ENCODE results near the gene CNTN4. TPM values are rescaled to one million over a fixed set of nuclear protein-coding genes. Genes with fewer than 3 reads are reported as not detected.

CNTN4 gene
- total RNA-seq, 1 donor = under 0.01 TPM

DNA sequence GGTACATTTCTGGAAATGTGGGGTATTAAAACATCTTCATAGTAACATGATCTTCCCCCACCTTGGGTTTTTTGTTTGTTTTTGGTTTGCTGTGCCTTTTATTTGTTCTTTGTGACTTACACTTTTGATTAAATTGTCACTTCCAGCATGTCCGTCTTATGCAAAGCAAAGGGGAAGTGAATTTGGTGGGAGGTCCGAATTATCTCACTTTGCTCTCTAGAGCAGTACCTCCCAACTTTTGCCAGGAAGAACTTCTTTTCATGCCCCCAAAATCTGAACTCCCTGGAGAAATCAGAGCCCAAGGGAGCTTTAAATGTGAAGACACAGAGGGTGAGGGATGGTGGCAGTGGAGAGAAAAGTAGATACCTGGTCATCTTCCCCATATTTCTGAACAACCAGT is 838.4 kb downstream of the CNTN4 start:
- Histone ChIP-seq H3K79me2 (ENCODE audit: insufficient read depth, low read length) (no peaks in the 10 kb centered on the region), H4K20me1 (ENCODE audit: insufficient read depth, low read length) (no peaks in the 10 kb centered on the region), H3K4me1 (ENCODE audit: insufficient read depth, low read length) (no peaks in the 10 kb centered on the region), H3K4me2 (ENCODE audit: insufficient read depth, low read length) (no peak overlapping the region), H2AFZ (ENCODE audit: low read length) (no peak overlapping the region), H3K36me3 (ENCODE audit: insufficient read depth, low read length) (no peaks in the 10 kb centered on the region), H3K27ac (ENCODE audit: low read depth, low read length) (no peak overlapping the region), H3K4me3 (ENCODE audit: insufficient read depth, low read length) (no peak overlapping the region), H3K9me3 (ENCODE audit: low read depth, low read length) (peaks cover 2% of the 10 kb centered on the region), H3K27me3 (ENCODE audit: insufficient read depth, low read length) (no peaks in the 10 kb centered on the region)
- no peak for DNase-seq (ENCODE audit: insufficient read length, low spot score, missing footprints)
- TF ChIP-seq, protein P1, sequence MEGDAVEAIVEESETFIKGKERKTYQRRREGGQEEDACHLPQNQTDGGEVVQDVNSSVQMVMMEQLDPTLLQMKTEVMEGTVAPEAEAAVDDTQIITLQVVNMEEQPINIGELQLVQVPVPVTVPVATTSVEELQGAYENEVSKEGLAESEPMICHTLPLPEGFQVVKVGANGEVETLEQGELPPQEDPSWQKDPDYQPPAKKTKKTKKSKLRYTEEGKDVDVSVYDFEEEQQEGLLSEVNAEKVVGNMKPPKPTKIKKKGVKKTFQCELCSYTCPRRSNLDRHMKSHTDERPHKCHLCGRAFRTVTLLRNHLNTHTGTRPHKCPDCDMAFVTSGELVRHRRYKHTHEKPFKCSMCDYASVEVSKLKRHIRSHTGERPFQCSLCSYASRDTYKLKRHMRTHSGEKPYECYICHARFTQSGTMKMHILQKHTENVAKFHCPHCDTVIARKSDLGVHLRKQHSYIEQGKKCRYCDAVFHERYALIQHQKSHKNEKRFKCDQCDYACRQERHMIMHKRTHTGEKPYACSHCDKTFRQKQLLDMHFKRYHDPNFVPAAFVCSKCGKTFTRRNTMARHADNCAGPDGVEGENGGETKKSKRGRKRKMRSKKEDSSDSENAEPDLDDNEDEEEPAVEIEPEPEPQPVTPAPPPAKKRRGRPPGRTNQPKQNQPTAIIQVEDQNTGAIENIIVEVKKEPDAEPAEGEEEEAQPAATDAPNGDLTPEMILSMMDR (IDR thresholded peaks at IDR 0.05; ENCODE audit: extremely low read depth, low read depth, low read length) = no peak

DNA sequence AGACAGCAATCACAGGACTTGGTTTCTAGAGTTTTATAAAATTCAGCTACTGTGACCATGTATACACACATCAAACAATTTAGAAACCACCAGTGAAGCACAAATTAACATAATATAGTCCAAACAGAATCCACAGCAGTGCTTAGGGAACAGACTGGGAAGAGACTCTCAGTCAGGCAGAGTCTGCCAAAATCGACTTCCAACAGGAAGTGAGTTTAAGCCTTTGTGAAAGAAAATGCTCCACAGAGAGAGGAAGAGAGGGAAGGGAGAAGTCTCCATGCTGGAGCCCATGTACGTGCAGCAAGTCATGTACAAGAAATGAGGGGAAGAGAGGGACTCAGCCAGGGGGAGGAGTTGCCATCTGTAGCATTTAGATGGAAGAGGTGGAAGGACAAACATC is 838.9 kb downstream of the CNTN4 start:
- no peaks in the 10 kb centered on the region for H3K79me2 ChIP-seq (ENCODE audit: insufficient read depth, low read length)
- no peaks in the 10 kb centered on the region for H3K27me3 ChIP-seq (ENCODE audit: insufficient read depth, low read length)
- H3K4me1 ChIP-seq (ENCODE audit: insufficient read depth, low read length) = no peaks in the 10 kb centered on the region
- H3K9me3 ChIP-seq (ENCODE audit: low read depth, low read length) = peaks cover 2% of the 10 kb centered on the region
- H2AFZ ChIP-seq (ENCODE audit: low read length) = no peak overlapping the region
- TF ChIP-seq, protein P1 (IDR thresholded peaks at IDR 0.05; ENCODE audit: extremely low read depth, low read depth, low read length) = no peak
- no peak for DNase-seq (ENCODE audit: insufficient read length, low spot score, missing footprints)
- no peaks in the 10 kb centered on the region for H4K20me1 ChIP-seq (ENCODE audit: insufficient read depth, low read length)
- no peak overlapping the region for H3K4me3 ChIP-seq (ENCODE audit: insufficient read depth, low read length)
- no peak overlapping the region for H3K27ac ChIP-seq (ENCODE audit: low read depth, low read length)
- no peak overlapping the region for H3K4me2 ChIP-seq (ENCODE audit: insufficient read depth, low read length)
- H3K36me3 ChIP-seq (ENCODE audit: insufficient read depth, low read length) = no peaks in the 10 kb centered on the region

DNA sequence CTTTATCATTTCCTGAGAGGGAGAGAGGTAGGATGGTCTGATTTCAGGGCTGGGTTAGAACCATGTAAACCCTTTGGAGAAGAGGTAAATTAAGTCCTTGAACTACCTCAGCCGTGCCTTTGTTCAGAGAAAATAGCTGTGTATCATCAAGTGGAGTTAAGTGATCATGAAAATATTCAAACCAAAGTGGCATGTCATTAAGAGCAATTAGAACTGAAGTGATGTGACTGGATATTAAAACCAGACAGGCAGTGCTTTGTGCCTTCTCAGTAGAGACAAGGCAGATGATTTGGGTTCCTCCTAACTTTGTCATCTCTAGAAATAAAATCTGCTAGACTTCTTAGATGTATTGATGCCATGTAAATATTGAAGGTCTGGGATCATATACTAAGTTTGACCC is 840.0 kb downstream of the CNTN4 start:
- no peaks in the 10 kb centered on the region for H3K79me2 ChIP-seq (ENCODE audit: insufficient read depth, low read length)
- H3K4me2 ChIP-seq (ENCODE audit: insufficient read depth, low read length) = no peak overlapping the region
- H3K9me3 ChIP-seq (ENCODE audit: low read depth, low read length) = peaks cover 2% of the 10 kb centered on the region
- no peaks in the 10 kb centered on the region for H4K20me1 ChIP-seq (ENCODE audit: insufficient read depth, low read length)
- no peak overlapping the region for H3K4me3 ChIP-seq (ENCODE audit: insufficient read depth, low read length)
- no peaks in the 10 kb centered on the region for H3K27me3 ChIP-seq (ENCODE audit: insufficient read depth, low read length)
- no peak overlapping the region for H3K27ac ChIP-seq (ENCODE audit: low read depth, low read length)
- H3K4me1 ChIP-seq (ENCODE audit: insufficient read depth, low read length) = no peaks in the 10 kb centered on the region
- H3K36me3 ChIP-seq (ENCODE audit: insufficient read depth, low read length) = no peaks in the 10 kb centered on the region
- no peak overlapping the region for H2AFZ ChIP-seq (ENCODE audit: low read length)
- TF ChIP-seq, protein P1 (IDR thresholded peaks at IDR 0.05; ENCODE audit: extremely low read depth, low read depth, low read length) = no peak
- DNase-seq (ENCODE audit: insufficient read length, low spot score, missing footprints) = no peak

DNA sequence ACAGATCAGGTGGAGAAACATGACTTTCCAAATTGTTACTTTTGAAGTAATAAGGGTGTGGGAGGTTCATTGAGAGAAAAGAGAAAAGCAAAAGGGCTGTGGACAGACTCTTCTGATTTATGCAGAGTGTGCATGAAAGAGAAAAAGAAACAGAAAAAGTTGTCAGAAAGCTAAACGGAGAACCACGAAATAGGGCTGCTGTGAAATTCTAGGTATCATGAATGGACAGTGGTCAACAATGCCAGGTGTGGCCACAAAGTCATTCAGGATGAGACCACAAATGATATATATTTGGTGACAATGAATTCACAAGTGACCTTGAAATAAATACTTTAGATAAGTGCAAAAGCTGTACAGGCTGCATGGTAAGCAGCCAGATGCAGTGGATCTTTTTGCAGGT is 841.4 kb downstream of the CNTN4 start:
- Histone ChIP-seq H2AFZ (ENCODE audit: low read length) (no peak overlapping the region), H4K20me1 (ENCODE audit: insufficient read depth, low read length) (no peaks in the 10 kb centered on the region), H3K27ac (ENCODE audit: low read depth, low read length) (no peak overlapping the region), H3K4me3 (ENCODE audit: insufficient read depth, low read length) (no peak overlapping the region), H3K27me3 (ENCODE audit: insufficient read depth, low read length) (no peaks in the 10 kb centered on the region), H3K9me3 (ENCODE audit: low read depth, low read length) (peaks cover 2% of the 10 kb centered on the region), H3K4me1 (ENCODE audit: insufficient read depth, low read length) (no peaks in the 10 kb centered on the region), H3K36me3 (ENCODE audit: insufficient read depth, low read length) (no peaks in the 10 kb centered on the region), H3K4me2 (ENCODE audit: insufficient read depth, low read length) (no peak overlapping the region), H3K79me2 (ENCODE audit: insufficient read depth, low read length) (no peaks in the 10 kb centered on the region)
- no peak for DNase-seq (ENCODE audit: insufficient read length, low spot score, missing footprints)
- TF ChIP-seq, protein P1 (IDR thresholded peaks at IDR 0.05; ENCODE audit: extremely low read depth, low read depth, low read length) = no peak

Data from osteoblast (primary cell).